ENCODE data around the gene ADD2. TPM values are rescaled to one million over a fixed set of nuclear protein-coding genes. Genes with fewer than 3 reads are reported as not detected.
A peak's percentile ranks its signal among the peaks of the same experiment; 100 is the strongest.

ADD2 gene
- total RNA-seq, 1 experiment from 2014 or later, result 50.5 TPM

GRCh38 chr2:70723286-70723885, 44.6 kb downstream of the ADD2 start:
- no peak for DNase-seq (ENCODE audit: low spot score)

- DNase-seq (ENCODE audit: low spot score), result no peak
Observed at GRCh38 chr2:70720124-70720523, 47.9 kb downstream of the ADD2 start.

- DNase-seq (ENCODE audit: low spot score), result no peak
Observed at GRCh38 chr2:70719231-70719630, 48.8 kb downstream of the ADD2 start.

- no peak for DNase-seq (ENCODE audit: low spot score)
Observed at GRCh38 chr2:70718736-70719135, 49.3 kb downstream of the ADD2 start.

GRCh38 chr2:70718241-70718640, 49.8 kb downstream of the ADD2 start:
- no peak for DNase-seq (ENCODE audit: low spot score)

- DNase-seq (ENCODE audit: low spot score), result no peak
Observed at GRCh38 chr2:70717431-70718038, 50.5 kb downstream of the ADD2 start.

GRCh38 chr2:70716951-70717350, 51.0 kb downstream of the ADD2 start:
- no peak for DNase-seq (ENCODE audit: low spot score)

- no peak for DNase-seq (ENCODE audit: low spot score)
Observed at GRCh38 chr2:70716131-70716743, 51.8 kb downstream of the ADD2 start.

GRCh38 chr2:70715071-70715985, 52.7 kb downstream of the ADD2 start:
- DNase-seq (ENCODE audit: low spot score), result no peak

GRCh38 chr2:70714141-70714905, 53.7 kb downstream of the ADD2 start:
- no peak for DNase-seq (ENCODE audit: low spot score)

GRCh38 chr2:70712916-70713315, 55.1 kb downstream of the ADD2 start:
- no peak for DNase-seq (ENCODE audit: low spot score)

- DNase-seq (ENCODE audit: low spot score), result no peak
Observed at GRCh38 chr2:70711191-70711590, 56.8 kb downstream of the ADD2 start.

- DNase-seq (ENCODE audit: low spot score), result no peak
Observed at GRCh38 chr2:70710038-70710690, 57.8 kb downstream of the ADD2 start.

GRCh38 chr2:70709275-70710037, 58.5 kb downstream of the ADD2 start:
- DNase-seq (ENCODE audit: low spot score), result peak; percentile 29

- DNase-seq (ENCODE audit: low spot score), result peak; percentile 31
Observed at GRCh38 chr2:70708376-70709199, 59.4 kb downstream of the ADD2 start.

GRCh38 chr2:70707706-70708105, 60.3 kb downstream of the ADD2 start:
- no peak for DNase-seq (ENCODE audit: low spot score)

- no peak for DNase-seq (ENCODE audit: low spot score)
Observed at GRCh38 chr2:70706026-70706795, 61.8 kb downstream of the ADD2 start.

- DNase-seq (ENCODE audit: low spot score), result no peak
Observed at GRCh38 chr2:70705160-70705850, 62.7 kb downstream of the ADD2 start.

Measured in A172 (cell line).